T-helper 1 cell treated with Interleukin-12 subunit alpha and Interleukin-12 subunit beta and Interleukin-4 antibody, amounts not matched to agents 30 ng/mL and 1 ng/mL, for 36 hours (primary cell): ENCODE data around the gene LTN1. TPM values are rescaled to one million over a fixed set of nuclear protein-coding genes. Genes with fewer than 3 reads are reported as not detected.
"Not testable (repeated sequence)": the region's sequence is repeated elsewhere in the genome, so short reads cannot be mapped to it uniquely, and the experiment has no call there.

ENCODE experiments used
- intact Hi-C: fragments of 100-400 bp; cut with micrococcal nuclease; formaldehyde crosslinking; loops from one replicate; pipeline ENCODE4 v1.15.1; 2024
- total RNA-seq: library from RNA; stranded (reverse); gene quantifications from 2 replicates; pipeline ENCODE4 v1.2.3, GENCODE V29; 2022

LTN1 gene
- total RNA-seq, 1 donor from 2014 or later: 28.1 TPM

DNA sequence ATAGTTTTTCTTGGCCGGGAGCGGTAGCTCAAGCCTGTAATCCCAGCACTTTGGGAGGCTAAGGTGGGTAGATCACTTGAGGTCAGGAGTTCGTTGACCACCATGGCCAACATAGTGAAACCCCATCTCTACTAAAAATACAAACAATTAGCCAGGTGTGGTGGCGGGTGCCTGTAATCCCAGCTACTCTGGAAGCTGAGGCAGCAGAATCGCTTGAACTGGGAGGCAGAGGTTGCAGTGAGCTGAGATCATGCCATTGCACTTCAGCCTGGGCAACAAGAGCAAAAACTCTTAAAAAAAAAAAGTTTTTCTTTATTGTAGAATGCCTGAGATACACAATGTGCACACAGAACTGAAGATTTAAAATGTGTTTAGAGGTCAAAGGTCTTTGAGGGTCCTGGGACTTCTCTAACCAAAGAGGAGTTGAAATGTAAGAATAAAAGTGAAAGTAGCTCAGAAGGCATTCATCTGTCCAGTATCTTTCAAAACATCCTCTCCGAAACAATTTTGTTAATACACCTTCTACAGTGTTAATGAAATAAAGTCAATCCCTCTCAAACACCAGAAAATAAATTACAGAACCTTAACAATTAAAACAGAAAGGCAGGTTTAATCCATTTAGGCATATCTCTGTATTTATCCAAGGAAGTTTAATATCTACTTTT is 60.8 kb downstream of the LTN1 start:
- intact Hi-C loops: not testable (repeated sequence)

GRCh38 chr21:28928578-28929420 is 63.9 kb downstream of the LTN1 start:
- intact Hi-C loops: no loop called here

DNA sequence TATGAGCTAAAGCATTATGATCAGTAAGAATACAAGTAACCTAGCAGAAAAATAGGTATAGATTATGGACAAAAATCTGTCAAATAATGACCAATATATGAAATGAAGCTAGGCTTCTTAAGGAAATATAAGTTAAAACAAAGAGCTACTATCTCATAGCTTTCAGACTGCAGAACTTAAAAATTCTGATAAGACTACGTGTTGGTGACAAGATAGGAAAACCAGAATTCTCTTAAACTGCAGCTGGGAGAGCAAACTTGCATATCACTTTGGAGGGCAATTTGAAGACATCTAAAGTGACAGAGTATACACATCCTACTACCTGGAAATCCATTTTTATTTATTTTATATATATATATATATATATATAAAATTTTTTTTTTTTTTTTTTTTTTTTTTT is 65.5 kb downstream of the LTN1 start:
- intact Hi-C loops: no loop called here

- intact Hi-C loops: no loop called here
These were observed 69.2 kb downstream of the LTN1 start for GRCh38 chr21:28923439-28923975.

DNA sequence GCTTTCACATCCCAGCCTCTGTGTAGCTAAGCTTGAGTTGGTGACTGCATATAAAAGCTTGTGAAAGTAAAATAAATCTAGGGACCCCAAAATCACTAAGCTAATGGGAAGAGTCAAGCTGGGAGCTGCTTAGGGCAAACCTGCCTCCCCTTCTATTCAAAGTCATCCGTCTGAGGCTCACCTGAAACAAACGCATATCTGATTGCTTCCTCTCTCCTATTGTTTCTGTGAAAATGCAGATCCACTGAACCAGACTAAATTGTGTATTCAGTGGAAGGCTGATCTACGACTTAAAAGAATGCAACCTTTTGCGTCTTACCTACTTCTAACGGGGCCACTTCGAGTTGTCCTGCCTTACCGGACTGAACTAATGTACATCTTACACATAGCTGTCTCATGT is 70.3 kb downstream of the LTN1 start:
- intact Hi-C loops: no loop called here

DNA sequence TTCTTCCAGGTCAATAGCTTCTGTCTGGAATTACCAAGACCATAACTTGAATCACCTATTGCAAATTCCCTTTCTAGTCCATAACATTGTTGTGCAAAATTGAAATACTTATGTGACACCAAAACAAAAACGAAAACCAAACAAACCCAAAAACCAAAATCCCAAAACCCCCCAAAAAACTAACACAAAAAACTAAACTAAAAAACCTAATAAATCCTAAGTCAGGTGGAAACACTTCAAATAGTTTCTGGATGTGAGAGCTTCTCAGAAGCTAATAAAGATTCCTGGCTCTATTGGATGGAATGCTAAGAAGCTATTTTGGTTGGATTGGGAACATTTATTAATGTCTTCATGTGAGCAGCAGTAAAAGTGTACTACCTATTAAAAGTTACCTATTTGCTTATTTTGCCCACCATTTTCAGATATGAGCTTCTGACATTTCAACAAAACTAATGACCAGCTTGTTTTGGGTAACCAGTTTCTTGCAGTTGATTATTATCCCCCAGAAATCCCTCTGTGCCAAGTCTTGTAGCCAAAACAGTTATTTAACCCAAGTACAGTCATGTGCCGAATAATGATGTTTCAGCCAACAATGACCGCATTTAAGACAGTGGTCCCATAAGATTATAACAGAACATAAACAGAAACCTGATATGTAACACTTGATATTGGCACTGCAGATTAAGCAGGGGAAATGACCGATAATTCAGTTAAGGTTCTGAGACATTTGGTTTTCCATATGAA is 76.4 kb downstream of the LTN1 start:
- intact Hi-C loops: no loop called here

DNA sequence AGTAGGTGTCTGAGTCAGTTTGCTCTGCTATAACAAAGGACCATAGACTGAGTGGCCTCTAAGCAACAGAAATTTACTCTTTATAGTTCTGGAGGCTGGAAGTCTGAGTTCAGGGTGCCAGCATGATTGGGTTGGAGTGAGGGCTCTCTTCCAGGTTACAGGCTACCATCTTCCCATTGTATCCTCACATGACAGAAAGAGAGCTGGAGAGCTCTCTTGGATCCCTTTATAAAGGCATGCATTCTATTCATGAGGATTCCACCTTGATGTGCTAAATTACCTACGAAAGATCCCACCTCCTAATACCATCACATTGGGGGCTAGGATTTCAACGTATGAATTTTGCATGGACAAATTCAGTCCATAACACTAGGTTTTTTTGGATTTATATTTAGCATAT is 79.6 kb downstream of the LTN1 start:
- intact Hi-C loops: no loop called here

DNA sequence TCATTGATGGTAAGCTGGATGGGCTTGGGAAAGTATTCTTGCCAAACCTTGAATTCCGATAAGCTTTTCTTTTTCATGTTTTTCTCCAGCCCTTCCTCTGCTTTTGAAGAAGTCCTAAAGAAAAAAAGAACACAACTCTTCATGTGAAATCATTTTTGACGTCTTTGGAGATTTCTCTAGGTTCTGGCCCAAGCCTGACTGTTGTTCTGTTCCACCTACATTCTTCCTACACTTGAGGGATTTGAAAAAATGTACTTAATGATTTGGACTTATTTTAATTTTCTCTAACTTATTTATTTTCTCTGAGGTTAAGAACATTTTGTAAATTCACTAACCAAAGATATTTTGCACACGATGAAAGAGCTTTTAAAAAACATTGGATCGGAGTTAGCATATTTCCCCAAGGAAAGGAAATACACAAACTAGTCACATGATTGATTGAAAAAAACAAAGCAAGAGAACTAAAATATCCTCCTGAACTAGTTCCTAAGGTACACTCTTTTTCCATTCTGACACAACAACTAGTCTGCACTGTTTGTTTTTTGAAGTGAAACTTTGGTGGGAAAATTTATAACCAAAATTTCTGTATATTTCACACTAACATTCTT is 82.3 kb downstream of the LTN1 start:
- intact Hi-C loops: no loop called here

DNA sequence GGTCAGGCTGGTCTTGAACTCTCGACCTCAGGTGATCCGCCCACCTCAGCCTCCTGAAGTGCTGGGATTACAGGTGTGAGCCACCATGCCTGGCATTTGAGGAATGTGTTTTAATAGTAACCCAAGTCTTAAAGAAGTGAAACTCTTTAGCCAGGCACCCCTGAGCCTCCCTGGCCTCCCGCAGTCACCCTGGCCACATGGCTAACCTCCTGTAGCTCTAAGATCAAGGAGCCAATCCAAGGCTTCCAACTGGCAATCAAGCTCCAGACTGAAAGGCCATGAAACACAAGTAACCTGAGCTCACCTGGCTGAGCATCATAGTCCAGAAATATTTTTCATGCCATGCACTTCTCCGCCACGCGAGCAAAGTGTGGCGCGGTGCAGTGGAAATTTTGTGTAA is 84.3 kb downstream of the LTN1 start:
- intact Hi-C loops: no loop called here

- intact Hi-C loops: no loop called here
These were observed 85.8 kb downstream of the LTN1 start for GRCh38 chr21:28906841-28907240.

- intact Hi-C loops: no loop called here
These were observed 86.4 kb downstream of the LTN1 start for GRCh38 chr21:28906236-28906635.

DNA sequence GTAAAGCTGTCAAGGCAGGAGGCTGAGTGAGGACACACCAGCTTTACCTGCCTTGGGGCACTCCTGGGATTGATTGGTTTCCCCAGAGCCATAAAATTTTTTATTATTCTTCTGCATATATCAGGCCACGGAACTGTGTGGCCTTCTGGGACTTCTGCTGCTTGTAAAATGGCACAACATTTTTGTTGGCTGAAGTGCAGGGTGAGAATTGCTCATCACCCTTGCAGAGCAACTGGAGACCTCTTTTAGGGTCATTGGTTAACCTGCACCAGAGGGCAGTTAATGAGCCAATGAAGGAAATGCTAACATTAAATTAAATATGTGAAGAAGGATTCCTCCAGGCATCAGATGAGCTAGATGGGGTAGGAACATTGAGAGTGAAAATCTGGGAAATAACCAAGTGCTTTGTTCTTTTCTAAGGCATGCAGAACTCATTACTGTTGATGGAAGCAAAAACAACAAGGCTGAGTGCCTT is 87.7 kb downstream of the LTN1 start:
- intact Hi-C loops: no loop called here

GRCh38 chr21:28903448-28903847 is 89.2 kb downstream of the LTN1 start:
- intact Hi-C loops: no loop called here

- intact Hi-C loops: no loop called here
These were observed 92.2 kb downstream of the LTN1 start for GRCh38 chr21:28900481-28900880.

DNA sequence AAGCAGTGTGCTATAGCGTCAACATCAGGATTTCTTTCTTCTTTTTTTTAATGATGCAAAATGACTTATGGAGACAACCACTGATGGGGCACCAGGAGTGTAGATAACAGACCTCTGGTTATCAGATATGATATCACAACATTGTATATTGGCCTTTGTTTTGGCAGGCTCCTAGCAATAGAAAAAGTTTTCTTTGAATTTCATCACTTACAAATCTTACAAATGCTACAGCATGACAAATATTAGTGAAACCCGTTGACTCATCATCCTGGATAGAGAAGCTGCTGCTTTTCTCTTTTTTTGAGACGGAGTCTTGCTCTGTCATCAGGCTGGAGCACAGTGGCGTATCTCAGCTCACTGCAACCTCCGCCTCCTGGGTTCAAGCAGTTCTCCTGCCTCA is 92.9 kb downstream of the LTN1 start:
- intact Hi-C loops: no loop called here

- intact Hi-C loops: no loop called here
These were observed 93.5 kb downstream of the LTN1 start for GRCh38 chr21:28899220-28899619.

DNA sequence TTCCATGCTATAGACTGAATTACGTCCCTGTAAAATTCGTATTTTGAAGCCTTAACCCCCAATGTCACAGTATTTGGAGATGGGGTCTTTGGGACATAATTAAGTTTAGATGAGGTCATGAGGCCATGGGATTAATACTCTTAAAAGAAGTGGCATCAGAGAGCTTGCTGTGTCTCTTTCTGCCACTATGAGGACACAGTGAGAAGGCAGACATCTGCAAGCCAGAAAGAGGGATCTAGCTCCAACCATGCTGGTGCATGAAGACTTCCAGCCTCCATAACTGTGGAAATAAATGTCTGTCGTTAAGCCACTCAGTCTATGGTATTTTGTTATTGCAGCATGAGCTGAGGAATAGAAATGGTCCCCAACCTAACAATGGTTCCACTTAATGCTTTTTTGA is 99.0 kb downstream of the LTN1 start:
- intact Hi-C loops: no loop called here

DNA sequence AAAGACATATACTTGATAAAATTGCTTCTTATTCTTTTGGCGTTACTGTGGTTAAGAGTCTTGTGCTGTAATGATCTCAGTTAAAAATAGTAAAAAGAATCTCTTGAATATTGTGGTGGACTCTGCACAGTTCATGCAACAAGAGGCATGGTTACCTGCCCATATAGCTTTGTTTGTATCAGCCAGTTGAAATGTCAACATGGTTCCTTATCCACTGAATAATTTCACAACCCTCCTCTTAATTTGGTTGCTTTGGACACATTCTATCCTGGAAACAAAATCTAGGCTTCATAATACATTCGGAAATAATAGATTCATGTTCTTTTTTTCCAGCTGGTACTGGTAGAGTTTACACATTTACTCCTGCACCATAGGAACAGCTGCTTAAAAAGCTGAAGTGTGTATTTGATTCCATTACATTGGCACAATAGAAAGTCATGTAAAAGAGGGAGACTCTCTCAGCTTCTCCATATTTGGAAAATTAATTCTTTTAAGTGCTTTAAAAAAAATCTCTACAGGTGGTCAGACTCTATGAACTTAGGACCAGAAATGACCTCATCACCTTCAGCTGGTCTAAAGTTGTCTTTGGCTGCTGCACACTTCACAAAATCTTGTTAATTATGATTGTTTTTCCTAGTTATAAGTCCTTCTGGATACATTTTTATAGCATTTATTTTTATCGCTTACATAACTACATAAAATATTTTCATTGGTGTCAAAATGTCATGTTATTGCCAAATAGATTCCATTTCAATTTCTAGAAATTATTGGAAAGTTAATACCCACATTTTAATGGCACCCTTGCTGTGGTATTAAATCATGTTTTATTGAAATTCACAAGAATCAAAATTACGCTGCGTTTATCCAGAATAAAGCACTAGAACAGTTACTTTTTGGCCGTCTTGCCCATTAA is 100.2 kb downstream of the LTN1 start:
- intact Hi-C loops: no loop called here

DNA sequence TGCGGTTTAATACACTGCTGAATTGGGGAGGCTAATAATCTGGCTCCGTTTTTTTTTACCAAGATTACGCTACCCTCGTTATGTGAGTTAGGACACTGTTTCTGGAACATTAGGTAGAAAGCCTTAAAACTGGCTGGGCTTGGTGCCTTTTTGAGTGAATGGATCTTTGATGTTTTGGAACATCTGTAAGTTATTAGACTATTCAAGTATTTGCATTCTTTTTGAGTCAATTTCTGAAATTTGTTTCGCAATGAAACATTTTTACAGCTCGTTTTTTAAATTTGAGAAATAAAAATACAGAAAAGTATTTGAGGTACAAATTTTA is 106.9 kb downstream of the LTN1 start:
- intact Hi-C loops: loop anchor here (1.0 to 2.0 kb wide), 11 partner anchors 49 to 413 kb away; partner anchors contain the start of genes BACH1, CCT8, LTN1 and USP16
